Measurements from ENCODE around the gene MRPL46. TPM values are rescaled to one million over a fixed set of nuclear protein-coding genes. Genes with fewer than 3 reads are reported as not detected.

The MRPL46 gene
- total and polyA plus RNA-seq, 2 of the 8 experiments (the other 6 are each of a cell fraction or from before 2014, with no cell fraction given): 17.2 to 24.5 TPM

DNA sequence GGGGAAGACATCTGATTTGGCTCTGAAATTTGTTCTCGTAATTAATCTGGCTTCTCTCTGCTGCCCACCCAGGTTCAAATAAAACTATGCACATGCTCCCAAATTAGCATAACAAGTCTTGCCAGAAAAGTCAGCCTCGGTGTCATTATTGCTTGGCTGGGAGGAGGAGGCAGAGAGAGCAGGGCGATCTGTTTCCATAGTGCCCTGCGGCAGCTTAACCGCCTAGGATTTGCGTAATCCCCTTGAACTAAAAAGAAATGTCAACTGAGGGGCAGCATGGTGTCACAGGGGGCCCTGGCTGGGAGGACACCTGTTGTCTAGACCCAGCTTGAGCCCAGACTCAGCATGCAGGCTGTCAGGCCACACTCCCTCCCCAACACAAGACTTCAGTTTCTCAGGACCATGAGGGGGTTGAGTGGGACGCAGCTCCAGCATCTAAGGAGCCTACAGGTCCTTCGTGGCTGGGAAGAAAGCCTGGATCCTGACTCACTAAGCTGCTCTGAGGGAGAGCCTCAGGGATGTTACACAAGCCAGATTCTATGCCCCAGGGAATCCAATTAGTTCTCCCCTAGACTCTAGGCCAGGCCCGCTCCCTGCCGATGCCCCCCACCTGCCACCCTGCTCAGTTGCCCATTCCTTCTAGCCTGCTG lies 17.6 kb upstream of the MRPL46 start (continued):
- no peak for TF ChIP-seq RAD21 (IDR thresholded peaks at IDR 0.05 in 1 of 2, conservative IDR thresholded peaks at IDR 0.05 in 1 of 2; ENCODE audit: low read depth in 2 of 2, low read length in 2 of 2)

Data from H1 (cell line).